Effector CD8-positive, alpha-beta T cell (primary cell): ENCODE measurements around the gene SDF2.
"Not testable (repeated sequence)": the region's sequence is repeated elsewhere in the genome, so short reads cannot be mapped to it uniquely, and the experiment has no call there.

ENCODE experiments used
- DNase-seq: peaks from one replicate; lab custom pipeline; 2025; lab: John Stamatoyannopoulos, UW

SDF2 gene

GRCh38 chr17:28684963-28685362, 23.3 kb upstream of the SDF2 start:
- DNase-seq: no peak

GRCh38 chr17:28682655-28683054, 20.9 kb upstream of the SDF2 start:
- no peak for DNase-seq

- DNase-seq: no peak
Observed at GRCh38 chr17:28675980-28676379, 14.3 kb upstream of the SDF2 start.

- DNase-seq: no peak
Observed at GRCh38 chr17:28675490-28675889, 13.8 kb upstream of the SDF2 start.

DNA sequence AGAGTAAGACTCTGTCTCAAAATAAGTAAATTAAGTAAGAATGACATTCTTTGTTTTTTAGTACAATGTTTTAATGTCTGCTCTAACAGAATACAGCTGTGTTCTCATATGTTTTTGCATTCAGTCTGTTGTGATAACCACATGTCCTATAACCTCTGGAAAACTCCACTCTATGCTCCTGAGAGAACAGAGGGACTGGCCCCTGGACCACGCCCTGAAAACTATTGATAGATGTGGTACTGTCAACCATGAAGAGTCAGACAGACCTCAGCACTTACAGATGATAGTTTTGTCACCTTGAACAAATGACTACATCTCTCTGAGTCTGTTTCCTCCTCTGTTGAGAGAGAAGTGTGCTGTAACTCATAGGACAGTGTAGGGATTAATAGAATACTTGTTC, 8.2 kb upstream of the SDF2 start:
- no peak for DNase-seq

GRCh38 chr17:28667870-28668269, 6.2 kb upstream of the SDF2 start:
- no peak for DNase-seq

GRCh38 chr17:28665994-28666393, 4.3 kb upstream of the SDF2 start:
- DNase-seq: no peak

DNA sequence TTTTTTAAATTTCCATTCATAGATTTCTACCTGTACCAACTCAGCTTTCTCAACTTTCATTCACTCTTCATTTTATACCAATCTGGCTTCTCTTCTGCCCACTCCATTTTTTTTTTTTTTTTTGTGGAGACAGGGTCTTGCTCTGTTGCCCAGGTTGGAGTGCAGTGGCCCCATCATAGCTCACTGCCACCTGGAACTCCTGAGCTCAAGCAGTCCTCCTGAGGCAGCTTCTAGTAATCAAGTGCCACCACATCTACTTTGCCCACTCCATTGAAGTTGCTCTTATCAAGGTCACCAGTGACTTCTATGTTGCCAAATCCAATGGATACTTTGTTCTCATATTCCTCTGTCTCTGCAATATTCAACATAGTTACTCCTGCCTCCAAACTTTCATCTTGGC, 2.0 kb upstream of the SDF2 start:
- DNase-seq: no peak

GRCh38 chr17:28662527-28662829, 772 bp upstream of the SDF2 start:
- DNase-seq: no peak

DNA sequence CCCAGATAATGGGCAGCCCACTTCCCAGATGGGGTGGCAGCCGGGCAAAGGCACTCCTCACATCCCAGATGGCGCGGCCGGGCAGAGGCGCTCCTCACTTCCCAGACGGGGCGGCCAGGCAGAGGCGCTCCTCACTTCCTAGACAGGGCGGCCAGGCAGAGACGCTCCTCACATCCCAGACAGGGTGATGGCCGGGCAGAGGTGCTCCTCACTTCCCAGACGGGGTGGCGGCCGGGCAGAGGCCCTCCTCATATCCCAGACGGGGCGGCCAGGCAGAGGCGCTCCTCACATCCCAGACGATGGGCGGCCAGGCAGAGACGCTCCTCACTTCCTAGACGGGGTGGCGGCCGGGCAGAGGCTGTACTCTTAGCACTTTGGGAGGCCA, 2.2 kb downstream of the SDF2 start:
- not testable (repeated sequence) for DNase-seq

DNA sequence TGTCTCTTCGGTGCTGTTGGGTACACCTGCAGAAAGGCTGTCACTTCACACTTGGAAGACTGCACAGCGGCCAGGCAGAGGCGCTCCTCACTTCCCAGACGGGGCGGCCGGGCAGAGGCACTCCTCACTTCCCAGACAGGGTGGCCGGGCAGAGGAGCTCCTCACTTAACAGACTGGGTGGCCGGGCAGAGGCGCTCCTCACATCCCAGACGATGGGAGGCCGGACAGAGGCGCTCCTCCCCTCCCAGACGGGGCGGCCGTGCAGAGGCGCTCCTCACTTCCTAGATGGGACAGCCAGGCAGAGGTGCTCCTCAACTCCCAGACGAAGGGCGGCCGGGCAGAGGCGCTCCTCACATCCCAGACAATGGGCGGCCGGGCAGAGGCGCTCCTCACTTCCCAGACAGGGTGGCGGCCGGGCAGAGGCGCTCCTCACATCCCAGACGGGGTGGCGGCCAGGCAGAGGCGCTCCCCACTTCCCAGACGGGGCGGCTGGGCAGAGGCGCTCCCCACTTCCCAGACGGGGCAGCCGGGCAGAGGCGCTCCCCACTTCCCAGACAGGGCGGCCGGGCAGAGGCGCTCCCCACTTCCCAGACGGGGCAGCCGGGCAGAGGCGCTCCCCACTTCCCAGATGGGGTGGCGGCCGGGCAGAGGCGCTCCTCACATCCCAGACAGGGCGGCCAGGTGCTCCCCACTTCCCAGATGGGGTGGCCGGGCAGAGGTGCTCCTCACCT, 2.8 kb downstream of the SDF2 start:
- not testable (repeated sequence) for DNase-seq

- DNase-seq: not testable (repeated sequence)
Observed at GRCh38 chr17:28658342-28658741, 3.4 kb downstream of the SDF2 start.

- DNase-seq: no peak
Observed at GRCh38 chr17:28657756-28658155, 4.0 kb downstream of the SDF2 start.

- DNase-seq: no peak
Observed at GRCh38 chr17:28655160-28655559, 6.5 kb downstream of the SDF2 start.

DNA sequence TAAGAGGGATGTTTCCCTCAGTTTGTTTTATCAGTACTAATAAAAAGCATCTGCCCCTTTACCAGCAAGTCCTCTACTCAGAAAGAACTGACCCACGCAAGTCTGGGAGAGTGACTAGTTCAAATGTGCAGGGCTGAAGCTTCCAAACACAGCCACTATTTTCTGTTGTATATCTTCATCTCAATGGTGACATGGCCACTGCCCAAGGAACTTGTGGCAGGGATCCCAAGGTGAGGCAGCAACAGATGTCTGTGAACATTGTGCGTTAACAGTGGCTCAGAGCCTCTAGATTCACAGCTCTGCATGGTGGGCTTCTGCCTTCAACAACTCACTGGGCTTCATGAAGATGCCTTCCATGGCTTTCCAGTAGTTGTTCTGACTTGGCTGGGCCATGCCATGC, 13.0 kb downstream of the SDF2 start:
- no peak for DNase-seq

GRCh38 chr17:28646039-28646754, 15.5 kb downstream of the SDF2 start:
- DNase-seq: no peak

GRCh38 chr17:28645576-28645939, 16.1 kb downstream of the SDF2 start:
- DNase-seq: no peak

DNA sequence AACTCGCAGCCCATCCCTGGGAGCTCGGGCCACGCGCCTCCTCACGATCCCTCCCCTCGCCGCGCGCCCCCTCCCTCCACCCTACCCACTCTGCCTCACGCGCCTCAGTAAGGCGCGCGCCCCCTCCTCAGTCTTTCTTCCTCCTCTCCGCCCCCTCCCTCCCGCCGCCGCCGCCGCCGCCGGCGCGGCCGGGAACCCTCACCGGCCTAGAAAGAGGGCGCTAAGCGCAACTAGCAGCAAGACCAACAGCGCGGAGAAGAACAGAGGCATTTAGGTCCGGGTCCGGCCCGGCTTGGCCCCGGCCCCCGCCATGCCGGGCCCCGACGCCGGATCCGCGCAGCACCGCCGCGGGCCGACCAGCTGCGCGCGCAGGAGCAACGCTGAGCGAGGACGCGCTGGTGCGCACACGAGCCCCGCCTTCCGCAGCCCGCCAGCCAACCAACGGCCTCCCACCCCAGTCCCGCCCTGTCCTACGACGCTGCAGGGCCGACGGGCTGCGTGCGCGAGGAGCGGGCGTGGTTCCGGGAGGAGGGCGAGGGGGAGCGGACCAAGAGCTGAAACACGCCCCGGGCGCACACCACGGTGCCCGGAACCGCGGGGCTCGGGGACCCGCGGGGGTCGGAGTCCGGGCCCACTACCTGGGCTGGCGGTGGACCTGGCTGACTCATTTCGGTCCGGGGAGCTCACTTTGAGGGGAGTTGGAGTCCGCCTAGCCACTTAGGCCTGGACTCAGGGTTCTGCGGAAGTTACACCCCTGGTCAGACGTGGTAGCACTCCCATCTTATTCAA, 16.7 kb downstream of the SDF2 start, which contains the start of gene BLTP2:
Gene BLTP2, minus strand, starts transcription at position 372 of the 789 bp plus-strand sequence. Its CDS starts 102 bp downstream, at position 270.
- DNase-seq: peak; percentile 90

DNA sequence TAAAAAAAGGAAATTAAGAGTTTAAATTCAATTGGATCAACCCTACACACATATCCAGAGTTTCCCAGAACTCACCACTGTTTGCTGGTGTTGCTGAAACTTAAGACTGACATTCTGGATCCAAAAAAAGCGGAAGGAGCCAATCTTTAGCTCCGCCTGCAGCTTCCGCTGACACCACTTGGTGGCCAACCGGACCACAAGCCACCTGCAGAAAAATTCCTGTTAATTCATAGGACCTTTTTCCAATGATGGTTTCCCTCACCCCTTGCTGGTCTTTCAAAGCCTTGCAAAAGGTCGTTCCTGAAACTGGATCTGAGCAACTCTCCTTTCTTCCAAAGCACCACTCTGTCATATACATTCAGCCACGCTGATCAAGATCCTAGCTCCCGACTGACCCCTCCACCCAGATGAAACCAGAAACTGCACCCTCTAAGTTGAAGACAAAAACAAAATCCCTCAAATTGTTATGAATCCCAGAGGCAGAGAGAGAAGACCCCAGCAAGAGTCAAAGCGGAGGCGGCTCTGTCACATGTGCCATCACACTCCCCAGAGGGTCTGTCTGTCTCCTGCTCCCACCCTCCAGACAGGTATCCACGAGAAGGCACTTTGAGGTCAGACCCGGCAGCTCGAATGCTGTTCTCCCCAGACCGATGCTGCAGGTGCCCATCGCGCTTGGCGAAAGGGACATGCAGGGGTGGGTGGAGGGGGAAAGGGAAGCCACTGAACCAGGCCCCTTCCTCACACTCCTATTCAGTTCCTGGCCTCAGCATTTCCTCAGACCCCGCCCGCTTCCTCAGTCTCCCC, 17.5 kb downstream of the SDF2 start:
- no peak for DNase-seq

GRCh38 chr17:28641579-28641978, 20.1 kb downstream of the SDF2 start:
- no peak for DNase-seq

DNA sequence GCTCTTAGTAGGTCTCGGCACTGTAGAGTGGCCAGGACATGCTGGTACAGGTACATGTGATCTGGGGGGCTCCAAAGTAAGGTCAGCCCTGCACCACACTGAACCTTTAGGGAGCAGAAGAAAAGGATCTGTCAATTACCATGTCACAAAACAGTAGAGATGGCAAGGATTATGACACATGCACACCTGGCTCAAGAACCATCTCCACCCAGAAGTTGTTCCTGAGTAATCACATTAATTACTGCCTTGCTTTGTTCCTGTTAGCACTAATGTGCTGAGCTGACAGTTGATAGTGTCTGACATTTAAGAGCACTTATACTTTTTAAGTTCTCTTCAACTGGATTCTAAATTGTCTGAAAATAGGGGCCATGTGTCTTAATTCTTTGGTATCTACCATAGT, 26.2 kb downstream of the SDF2 start:
- no peak for DNase-seq

GRCh38 chr17:28634206-28634865, 27.4 kb downstream of the SDF2 start:
- DNase-seq: no peak
